CD4-positive, alpha-beta T cell (primary cell): ENCODE data around the gene ZNF423. TPM values are rescaled to one million over a fixed set of nuclear protein-coding genes. Genes with fewer than 3 reads are reported as not detected.

ENCODE experiments used
- ATAC-seq: fragments of 200-7000 bp; cut with Tn5 transposase; one replicate; pipeline ENCODE4 v1.10.0; 2022; ENCODE audit warnings: mild to moderate bottlenecking; ENCODE audit not compliant: poor library complexity
- CTCF ChIA-PET: fragments of 350-600 bp; sonication (Branson Sonifier 250); formaldehyde crosslinking; loops from one replicate; lab custom pipeline; 2021; ENCODE audit warnings: antibody characterized with exemption, inconsistent platforms; lab: Charles Lee
- POLR2A ChIA-PET: fragments of 350-600 bp; sonication (Branson Sonifier 250); formaldehyde crosslinking; loops from one replicate; lab custom pipeline; 2021; ENCODE audit warnings: antibody characterized with exemption, inconsistent platforms; lab: Charles Lee
- DNase-seq, 14 experiments: peaks; one replicate each; pipeline ENCODE4 v3.0.0-alpha.2; 2013 to 2020; ENCODE audit warnings: mixed read lengths in 2 of 14
- H3K27ac ChIP-seq, 2 donors: one replicate each; pipeline versions ENCODE4 v1.5.1 to v1.7.0; 2013; ENCODE audit warnings: low read length in 2 of 2, low read depth in 1 of 2, mild to moderate bottlenecking in 1 of 2
- H3K27me3 ChIP-seq, 2 experiments: 1 replicate in 1 of 2; 2 replicates in 1 of 2; pipeline versions ENCODE4 v1.6.1 to v1.7.0; 2013; ENCODE audit warnings: low read length in 2 of 2, control low read depth in 1 of 2, mild to moderate bottlenecking in 1 of 2, moderate library complexity in 1 of 2; ENCODE audit not compliant: insufficient read depth in 2 of 2, control insufficient read depth in 1 of 2
- H3K36me3 ChIP-seq: one replicate; pipeline ENCODE4 v1.6.1; 2013; ENCODE audit warnings: low read length, control low read depth; ENCODE audit not compliant: insufficient read depth
- H3K4me1 ChIP-seq: one replicate; pipeline ENCODE4 v1.6.1; 2013; ENCODE audit warnings: low read length, control low read depth; ENCODE audit not compliant: insufficient read depth
- H3K4me3 ChIP-seq: one replicate; pipeline ENCODE4 v1.5.1; 2013; ENCODE audit warnings: mild to moderate bottlenecking, low read length, moderate library complexity
- H3K9me3 ChIP-seq, 2 experiments: 1 replicate in 1 of 2; 2 replicates in 1 of 2; pipeline versions ENCODE4 v1.6.1 to v1.7.0; 2013; ENCODE audit warnings: low read length in 2 of 2, mild to moderate bottlenecking in 2 of 2, control low read depth in 1 of 2, moderate library complexity in 1 of 2; ENCODE audit not compliant: control insufficient read depth in 1 of 2, insufficient read depth in 1 of 2
- H3K27ac Mint-ChIP-seq: one replicate; pipeline ENCODE4 v1.8.0; 2020; ENCODE audit warnings: mixed read lengths
- H3K27me3 Mint-ChIP-seq: one replicate; pipeline ENCODE4 v1.8.0; 2021; ENCODE audit warnings: mixed read lengths
- H3K36me3 Mint-ChIP-seq: one replicate; pipeline ENCODE4 v1.8.0; 2021; ENCODE audit warnings: low read depth, mixed read lengths
- H3K4me1 Mint-ChIP-seq: one replicate; pipeline ENCODE4 v1.8.0; 2021; ENCODE audit warnings: low read depth, mixed read lengths
- H3K4me3 Mint-ChIP-seq: one replicate; pipeline ENCODE4 v1.8.0; 2020; ENCODE audit warnings: mild to moderate bottlenecking, mixed read lengths
- H3K9me3 Mint-ChIP-seq: one replicate; pipeline ENCODE4 v1.8.0; 2020; ENCODE audit warnings: mixed read lengths
- CTCF ChIP-seq: fragments of 200-600 bp; IDR thresholded peaks from one replicate; pipeline ENCODE4 v1.8.0; 2022; ENCODE audit warnings: antibody characterized with exemption, mild to moderate bottlenecking
- intact Hi-C, 2 experiments: fragments of 100-400 bp; cut with DNase I in 1 of 2; cut with micrococcal nuclease in 1 of 2; formaldehyde crosslinking; loops; one replicate each; pipeline versions ENCODE4 v1.15.1 to v1.9.0; 2023 to 2025; cut with DNase I, micrococcal nuclease
- total RNA-seq, 174 experiments: library from RNA in 2 of 174; stranded (reverse) in 2 of 174; gene quantifications; one replicate each; pipeline ENCODE4 v1.2.3 and lab custom pipeline; 2021 to 2026

ZNF423 gene
- total RNA-seq, 2 experiments from 2014 or later, result not detected

GRCh38 chr16:49540836-49541235 lies 315.1 kb downstream of the ZNF423 start:
- no peaks in the 10 kb centered on the region for H3K36me3 Mint-ChIP-seq
- no peak overlapping the region for H3K27ac Mint-ChIP-seq
- POLR2A ChIA-PET, result no interaction called here
- H3K4me3 Mint-ChIP-seq, result no peak overlapping the region
- intact Hi-C loops, result no loop called here
- Histone ChIP-seq H3K36me3 (no peaks in the 10 kb centered on the region), H3K27ac (no peak overlapping the region), H3K9me3 (peaks cover 0 to 4% of the 10 kb centered on the region in 2 experiments), H3K4me3 (no peak overlapping the region), H3K27me3 (no peaks in the 10 kb centered on the region), H3K4me1 (no peaks in the 10 kb centered on the region)
- no peak for DNase-seq
- no peaks in the 10 kb centered on the region for H3K27me3 Mint-ChIP-seq
- CTCF ChIA-PET, result no interaction called here
- no peaks in the 10 kb centered on the region for H3K9me3 Mint-ChIP-seq
- no peak for ATAC-seq
- H3K4me1 Mint-ChIP-seq, result no peaks in the 10 kb centered on the region
- no peak for TF ChIP-seq CTCF

- H3K27ac Mint-ChIP-seq, result no peak overlapping the region
- no peaks in the 10 kb centered on the region for H3K4me1 ChIP-seq
- no peaks in the 10 kb centered on the region for H3K4me1 Mint-ChIP-seq
- TF ChIP-seq CTCF, result no peak
- no peaks in the 10 kb centered on the region for H3K36me3 ChIP-seq
- no peaks in the 10 kb centered on the region for H3K9me3 Mint-ChIP-seq
- DNase-seq (no peak), ATAC-seq (no peak)
- no peak overlapping the region for H3K4me3 Mint-ChIP-seq
- H3K27ac ChIP-seq, result no peak overlapping the region
- ChIA-PET POLR2A (no interaction called here), CTCF (no interaction called here)
- no peaks in the 10 kb centered on the region for H3K36me3 Mint-ChIP-seq
- intact Hi-C loops, result no loop called here
- H3K27me3 Mint-ChIP-seq, result no peaks in the 10 kb centered on the region
- no peaks in the 10 kb centered on the region for H3K27me3 ChIP-seq
- H3K9me3 ChIP-seq, result peaks cover 0 to 4% of the 10 kb centered on the region in 2 experiments
- no peak overlapping the region for H3K4me3 ChIP-seq
Measured at GRCh38 chr16:49539758-49540157, 316.2 kb downstream of the ZNF423 start.

- no peak overlapping the region for H3K27ac Mint-ChIP-seq
- no peak for ATAC-seq
Measured at GRCh38 chr16:49537924-49538459, 317.9 kb downstream of the ZNF423 start.

More at GRCh38 chr16:49537924-49538459, 317.9 kb downstream of the ZNF423 start:
- H3K27me3 ChIP-seq, result no peaks in the 10 kb centered on the region
- CTCF ChIA-PET, result no interaction called here
- H3K4me1 ChIP-seq, result no peaks in the 10 kb centered on the region
- H3K4me3 Mint-ChIP-seq, result no peak overlapping the region
- no peaks in the 10 kb centered on the region for H3K4me1 Mint-ChIP-seq
- peaks cover 0 to 4% of the 10 kb centered on the region in 2 experiments for H3K9me3 ChIP-seq
- no peaks in the 10 kb centered on the region for H3K36me3 Mint-ChIP-seq
- intact Hi-C loops, result no loop called here
- no peak for TF ChIP-seq CTCF
- no peaks in the 10 kb centered on the region for H3K9me3 Mint-ChIP-seq
- POLR2A ChIA-PET, result no interaction called here
- no peak overlapping the region for H3K27ac ChIP-seq
- H3K36me3 ChIP-seq, result no peaks in the 10 kb centered on the region
- H3K4me3 ChIP-seq, result no peak overlapping the region
- no peak for DNase-seq
- no peaks in the 10 kb centered on the region for H3K27me3 Mint-ChIP-seq
